Panc1 (cell line): ENCODE data around the gene NPSR1. TPM values are rescaled to one million over a fixed set of nuclear protein-coding genes. Genes with fewer than 3 reads are reported as not detected.
"Not testable (repeated sequence)": the region's sequence is repeated elsewhere in the genome, so short reads cannot be mapped to it uniquely, and the experiment has no call there.

Source experiments
- ATAC-seq: fragments of 200-7000 bp; cut with Tn5 transposase; 2 replicates; pipeline ENCODE4 v1.9.1; 2020; ENCODE audit warnings: mild to moderate bottlenecking, moderate library complexity
- BruUV-seq: library from RNA; stranded (reverse); fragments of 400-500 nt; replicated peaks from 2 replicates; lab custom pipeline; 2021; lab: Mats Ljungman, UMichigan
- CTCF ChIA-PET: fragments of 300-600 bp; sonication (Branson Sonifier 250); formaldehyde crosslinking; loops from one replicate; lab custom pipeline; 2022; ENCODE audit warnings: antibody characterized with exemption; lab: Charles Lee
- POLR2A ChIA-PET: fragments of 300-600 bp; sonication (Branson Sonifier 250); formaldehyde crosslinking; loops from one replicate; lab custom pipeline; 2022; ENCODE audit warnings: antibody characterized with exemption; lab: Charles Lee
- DNase-seq: peaks from one replicate; pipeline ENCODE4 v3.0.0-alpha.2; 2010; ENCODE audit warnings: low read depth, low spot score
- H3K27ac ChIP-seq: 2 replicates; pipeline ENCODE4 v1.5.1; 2011; ENCODE audit warnings: mild to moderate bottlenecking, low read length, inconsistent platforms
- H3K27me3 ChIP-seq: fragments of 200-500 bp; sonication (Bioruptor generic); 2 replicates; pipeline ENCODE4 v1.6.0; 2014; ENCODE audit warnings: low read length, inconsistent platforms; ENCODE audit not compliant: control insufficient read depth, insufficient read depth
- H3K36me3 ChIP-seq: fragments of 200-500 bp; sonication (Bioruptor generic); 2 replicates; pipeline ENCODE4 v1.5.1; 2014; ENCODE audit warnings: inconsistent platforms, mild to moderate bottlenecking, low read length, moderate library complexity; ENCODE audit not compliant: control insufficient read depth, insufficient read depth
- H3K4me1 ChIP-seq: 2 replicates; pipeline ENCODE4 v1.5.1; 2011; ENCODE audit warnings: inconsistent platforms, mild to moderate bottlenecking, low read length, moderate library complexity; ENCODE audit not compliant: control insufficient read depth, insufficient read depth
- H3K4me3 ChIP-seq, 2 experiments: 2 replicates each; pipeline ENCODE4 v1.5.1; 2011 to 2012; ENCODE audit warnings: low read depth in 2 of 2, low read length in 2 of 2, mild to moderate bottlenecking in 2 of 2, inconsistent platforms in 1 of 2, moderate library complexity in 1 of 2
- H3K9me3 ChIP-seq: fragments of 200-500 bp; sonication (Bioruptor generic); 2 replicates; pipeline ENCODE4 v1.5.1; 2014; ENCODE audit warnings: low read depth, mild to moderate bottlenecking, inconsistent platforms, low read length, moderate library complexity; ENCODE audit not compliant: control insufficient read depth, insufficient read depth
- CTCF ChIP-seq: fragments of 450-650 bp; IDR thresholded peaks from 2 replicates; pipeline ENCODE4 v1.5.1; 2017; ENCODE audit warnings: mild to moderate bottlenecking
- SIN3A ChIP-seq: IDR thresholded peaks from 2 replicates; pipeline ENCODE4 v1.6.1; 2012; ENCODE audit warnings: low read depth, mild to moderate bottlenecking, low read length, moderate library complexity, borderline replicate concordance; ENCODE audit not compliant: insufficient read depth
- TCF7L2 ChIP-seq: IDR thresholded peaks from 2 replicates; pipeline ENCODE4 v1.6.1; 2011; ENCODE audit warnings: mild to moderate bottlenecking, low read depth, low read length, inconsistent platforms
- in situ Hi-C: cut with HindIII; loops from 2 replicates; pipeline ENCODE4 v1.10.0; 2016; ENCODE audit warnings: low sequenced_read_pairs, low pct_unique_long_range_greater_than_20kb
- intact Hi-C: fragments of 100-400 bp; cut with micrococcal nuclease; formaldehyde crosslinking; loops from one replicate; pipeline ENCODE4 v1.10.0; 2022; ENCODE audit not compliant: unreplicated experiment
- total RNA-seq: library from RNA; stranded (reverse); gene quantifications from one replicate; pipeline ENCODE4 v1.2.1, GENCODE V29; 2021; ENCODE audit not compliant: unreplicated experiment
- TF ChIP-seq, protein P1 (sequence below), 2 experiments: IDR thresholded peaks; 2 replicates each; pipeline ENCODE4 v1.6.1; 2011 to 2012; ENCODE audit warnings: low read depth in 2 of 2, control low read depth in 1 of 2, low read length in 1 of 2, mild to moderate bottlenecking in 1 of 2, moderate library complexity in 1 of 2; ENCODE audit not compliant: insufficient read depth in 1 of 2

NPSR1 gene
- total RNA-seq, 1 experiment from 2014 or later: not detected

DNA sequence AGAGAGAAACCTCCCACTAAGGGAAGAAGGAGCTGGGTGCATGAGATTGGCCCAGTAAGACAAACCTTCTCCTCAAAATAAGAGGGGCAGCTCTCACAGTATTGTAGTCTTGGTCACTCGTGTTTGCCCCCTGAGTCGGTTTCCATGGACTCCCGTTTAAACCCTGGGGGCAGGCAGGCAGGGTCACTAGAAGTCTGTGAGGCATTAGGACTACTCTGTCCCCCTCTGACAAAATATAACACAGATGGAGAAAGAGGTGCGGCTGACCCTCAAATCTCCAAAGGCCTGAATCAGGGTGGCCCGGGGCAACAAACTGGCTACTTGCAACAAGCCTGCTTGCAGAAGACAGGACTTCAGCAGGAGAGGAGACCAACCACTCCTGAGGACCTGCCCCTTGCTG lies 210.6 kb downstream of the NPSR1 start:
- intact Hi-C loops, BruUV-seq, H3K27ac ChIP-seq, in situ Hi-C loops, ATAC-seq, POLR2A ChIA-PET, H3K4me3 ChIP-seq, H3K9me3 ChIP-seq, H3K4me1 ChIP-seq, CTCF ChIA-PET, H3K36me3 ChIP-seq, DNase-seq, H3K27me3 ChIP-seq: not testable (repeated sequence)

DNA sequence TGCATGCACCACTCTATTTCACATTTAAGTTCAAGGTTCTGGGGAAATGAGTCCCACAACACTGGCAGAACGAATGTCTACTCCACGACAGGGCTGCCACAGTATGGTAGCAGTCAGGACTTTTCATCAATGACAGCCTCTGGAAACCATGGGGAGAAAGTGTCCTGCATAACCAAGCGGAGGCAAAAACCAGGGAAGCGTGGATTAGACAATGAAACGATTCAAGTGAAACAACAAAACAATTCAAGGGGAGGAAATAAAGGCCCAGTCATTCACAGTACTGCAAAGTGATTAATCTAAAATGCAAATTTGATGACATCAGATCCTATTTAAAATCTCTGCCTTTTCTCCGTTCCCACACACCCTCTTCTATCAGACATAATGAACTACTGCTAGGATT lies 211.0 kb downstream of the NPSR1 start:
- ChIA-PET CTCF (no interaction called here), POLR2A (no interaction called here)
- BruUV-seq: no TSS peak
- no peaks in the 10 kb centered on the region; the same call in 1 of the 2 replicates for H3K27me3 ChIP-seq
- H3K27ac ChIP-seq: no peak overlapping the region
- in situ Hi-C loops (no loop called here), intact Hi-C loops (no loop called here)
- DNase-seq (no peak), ATAC-seq (no peak)
- no peaks in the 10 kb centered on the region for H3K4me1 ChIP-seq
- no peaks in the 10 kb centered on the region for H3K36me3 ChIP-seq
- TF ChIP-seq SIN3A (no peak), CTCF (no peak), TCF7L2 (no peak)
- TF ChIP-seq, protein P1, sequence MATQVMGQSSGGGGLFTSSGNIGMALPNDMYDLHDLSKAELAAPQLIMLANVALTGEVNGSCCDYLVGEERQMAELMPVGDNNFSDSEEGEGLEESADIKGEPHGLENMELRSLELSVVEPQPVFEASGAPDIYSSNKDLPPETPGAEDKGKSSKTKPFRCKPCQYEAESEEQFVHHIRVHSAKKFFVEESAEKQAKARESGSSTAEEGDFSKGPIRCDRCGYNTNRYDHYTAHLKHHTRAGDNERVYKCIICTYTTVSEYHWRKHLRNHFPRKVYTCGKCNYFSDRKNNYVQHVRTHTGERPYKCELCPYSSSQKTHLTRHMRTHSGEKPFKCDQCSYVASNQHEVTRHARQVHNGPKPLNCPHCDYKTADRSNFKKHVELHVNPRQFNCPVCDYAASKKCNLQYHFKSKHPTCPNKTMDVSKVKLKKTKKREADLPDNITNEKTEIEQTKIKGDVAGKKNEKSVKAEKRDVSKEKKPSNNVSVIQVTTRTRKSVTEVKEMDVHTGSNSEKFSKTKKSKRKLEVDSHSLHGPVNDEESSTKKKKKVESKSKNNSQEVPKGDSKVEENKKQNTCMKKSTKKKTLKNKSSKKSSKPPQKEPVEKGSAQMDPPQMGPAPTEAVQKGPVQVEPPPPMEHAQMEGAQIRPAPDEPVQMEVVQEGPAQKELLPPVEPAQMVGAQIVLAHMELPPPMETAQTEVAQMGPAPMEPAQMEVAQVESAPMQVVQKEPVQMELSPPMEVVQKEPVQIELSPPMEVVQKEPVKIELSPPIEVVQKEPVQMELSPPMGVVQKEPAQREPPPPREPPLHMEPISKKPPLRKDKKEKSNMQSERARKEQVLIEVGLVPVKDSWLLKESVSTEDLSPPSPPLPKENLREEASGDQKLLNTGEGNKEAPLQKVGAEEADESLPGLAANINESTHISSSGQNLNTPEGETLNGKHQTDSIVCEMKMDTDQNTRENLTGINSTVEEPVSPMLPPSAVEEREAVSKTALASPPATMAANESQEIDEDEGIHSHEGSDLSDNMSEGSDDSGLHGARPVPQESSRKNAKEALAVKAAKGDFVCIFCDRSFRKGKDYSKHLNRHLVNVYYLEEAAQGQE (IDR thresholded peaks at IDR 0.05; ENCODE audit: insufficient read depth in 1 of 2, low read depth in 2 of 2, low read length in 1 of 2): no peak
- no peaks in the 10 kb centered on the region for H3K9me3 ChIP-seq
- H3K4me3 ChIP-seq: no peak overlapping the region

DNA sequence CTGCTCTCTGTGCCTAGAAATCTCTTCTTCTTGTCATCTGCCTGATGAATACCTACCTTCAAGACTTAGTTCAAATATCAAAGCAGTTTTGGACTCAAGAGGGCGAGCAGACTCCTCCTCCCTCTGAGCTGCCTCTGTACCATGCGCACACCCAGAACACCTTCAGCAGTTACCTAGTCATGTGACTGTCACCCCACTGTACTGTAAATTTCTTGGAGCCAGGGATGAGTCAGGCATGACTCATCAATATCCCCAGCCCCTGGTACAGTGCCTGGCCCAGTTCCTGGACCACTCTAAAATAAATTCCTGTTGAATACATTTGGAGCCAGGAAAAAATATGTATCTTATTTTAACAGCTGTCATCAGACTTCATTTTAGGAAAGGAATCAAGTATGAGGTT lies 212.0 kb downstream of the NPSR1 start:
- BruUV-seq, CTCF ChIA-PET, H3K4me1 ChIP-seq, POLR2A ChIA-PET, in situ Hi-C loops, H3K4me3 ChIP-seq, H3K9me3 ChIP-seq, H3K36me3 ChIP-seq, DNase-seq, H3K27ac ChIP-seq, H3K27me3 ChIP-seq, intact Hi-C loops: not testable (repeated sequence)
- peak; percentile 51; the same call in 1 of the 2 replicates for ATAC-seq

DNA sequence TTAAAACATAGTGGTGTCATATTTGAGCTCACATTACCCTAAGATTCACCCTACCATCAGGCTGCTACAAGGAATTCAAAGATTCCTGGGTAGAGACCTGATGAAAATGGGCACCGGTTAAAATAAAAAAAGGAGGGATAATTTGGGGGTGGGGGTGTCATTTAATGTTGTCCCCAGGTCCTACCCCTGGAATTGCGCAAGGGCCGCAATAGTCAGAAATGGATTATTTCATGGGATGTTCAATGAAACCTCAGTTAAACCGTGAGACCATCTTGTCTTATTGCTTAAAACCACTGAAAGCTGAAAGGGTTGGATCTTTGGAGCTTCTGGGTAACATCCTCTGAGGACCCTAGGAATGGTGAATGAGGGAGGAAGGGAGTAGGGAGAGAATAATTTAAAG lies 216.3 kb downstream of the NPSR1 start:
- CTCF ChIA-PET: not testable (repeated sequence)

More for the DNA sequence above, 216.3 kb downstream of the NPSR1 start:
- H3K27ac ChIP-seq, H3K9me3 ChIP-seq, in situ Hi-C loops, DNase-seq, H3K36me3 ChIP-seq, H3K27me3 ChIP-seq, ATAC-seq, H3K4me1 ChIP-seq, H3K4me3 ChIP-seq, intact Hi-C loops, BruUV-seq, POLR2A ChIA-PET: not testable (repeated sequence)
